Measurements from ENCODE around the gene MRPL12.
"Not testable (repeated sequence)": the region's sequence is repeated elsewhere in the genome, so short reads cannot be mapped to it uniquely, and the experiment has no call there.

MRPL12 gene

DNA sequence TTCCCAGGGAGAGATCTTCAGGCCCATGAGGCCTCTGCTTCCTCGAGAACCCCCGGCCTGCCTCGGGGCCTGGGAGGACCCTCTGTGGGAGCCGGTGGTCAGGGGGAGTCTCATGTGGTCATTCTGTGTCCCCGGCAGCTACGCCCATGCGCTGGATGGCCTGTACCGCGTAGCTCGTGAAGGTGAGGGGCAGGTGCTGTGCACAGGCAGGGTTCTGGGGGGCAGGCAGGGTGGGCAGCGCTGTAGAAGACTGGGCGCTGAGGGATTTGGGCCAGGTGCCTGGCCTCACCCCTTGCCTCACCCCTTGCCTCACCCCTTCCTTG lies 13.5 kb downstream of the MRPL12 start:
- DNase-seq (ENCODE audit: low read depth) = no peak

DNA sequence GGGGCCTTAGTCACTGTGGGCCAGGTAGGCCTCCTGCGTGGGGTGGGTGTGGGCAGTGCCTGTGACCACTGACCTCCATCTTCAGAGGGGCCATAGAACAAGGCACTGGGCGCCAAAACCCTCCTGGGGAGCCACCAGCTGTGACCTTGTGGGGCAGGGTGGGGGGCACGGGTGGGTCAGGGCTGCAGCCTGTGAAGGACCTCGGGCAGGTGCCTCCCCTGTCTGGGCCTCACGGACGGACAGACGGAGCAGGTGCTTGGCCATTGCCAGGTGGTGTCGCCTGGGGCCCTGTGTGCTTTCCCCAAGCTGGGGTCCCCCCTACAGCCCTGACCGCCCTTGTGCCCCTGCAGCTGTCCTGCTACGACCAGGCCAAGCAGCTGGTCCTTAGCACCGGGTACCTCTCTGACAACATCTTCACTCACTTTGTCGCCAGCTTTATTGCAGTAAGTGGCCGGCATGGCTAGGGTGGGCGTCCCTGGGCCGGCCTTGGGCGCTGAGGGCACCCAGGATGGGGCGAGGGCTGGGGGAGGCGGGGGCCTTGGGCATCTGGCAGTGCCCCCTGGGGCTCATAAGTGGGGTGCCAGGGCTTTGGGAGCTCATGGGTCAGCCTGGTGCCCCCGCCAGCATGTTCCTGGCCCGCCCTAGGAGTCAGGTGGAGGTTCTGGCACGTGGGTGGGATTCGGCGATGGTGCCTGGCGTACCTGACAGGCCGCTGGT lies 14.0 kb downstream of the MRPL12 start:
- no peak for DNase-seq (ENCODE audit: low read depth)

DNA sequence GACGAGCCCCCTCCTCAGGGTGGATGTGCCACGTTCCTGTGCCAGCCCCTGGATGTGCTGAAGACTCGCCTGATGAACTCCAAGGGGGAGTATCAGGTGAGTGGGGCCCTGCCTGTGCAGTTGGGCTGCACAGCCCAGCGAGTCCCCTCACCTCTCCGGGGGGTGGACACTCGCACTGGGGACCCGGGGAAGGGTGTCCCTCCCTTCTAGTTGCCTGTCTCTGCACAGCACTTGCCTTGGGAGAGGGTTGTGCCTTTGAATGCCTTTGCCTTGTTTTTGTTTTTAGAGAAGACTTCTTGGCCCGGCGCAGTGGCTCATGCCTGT lies 14.6 kb downstream of the MRPL12 start:
- DNase-seq (ENCODE audit: low read depth) = no peak

DNA sequence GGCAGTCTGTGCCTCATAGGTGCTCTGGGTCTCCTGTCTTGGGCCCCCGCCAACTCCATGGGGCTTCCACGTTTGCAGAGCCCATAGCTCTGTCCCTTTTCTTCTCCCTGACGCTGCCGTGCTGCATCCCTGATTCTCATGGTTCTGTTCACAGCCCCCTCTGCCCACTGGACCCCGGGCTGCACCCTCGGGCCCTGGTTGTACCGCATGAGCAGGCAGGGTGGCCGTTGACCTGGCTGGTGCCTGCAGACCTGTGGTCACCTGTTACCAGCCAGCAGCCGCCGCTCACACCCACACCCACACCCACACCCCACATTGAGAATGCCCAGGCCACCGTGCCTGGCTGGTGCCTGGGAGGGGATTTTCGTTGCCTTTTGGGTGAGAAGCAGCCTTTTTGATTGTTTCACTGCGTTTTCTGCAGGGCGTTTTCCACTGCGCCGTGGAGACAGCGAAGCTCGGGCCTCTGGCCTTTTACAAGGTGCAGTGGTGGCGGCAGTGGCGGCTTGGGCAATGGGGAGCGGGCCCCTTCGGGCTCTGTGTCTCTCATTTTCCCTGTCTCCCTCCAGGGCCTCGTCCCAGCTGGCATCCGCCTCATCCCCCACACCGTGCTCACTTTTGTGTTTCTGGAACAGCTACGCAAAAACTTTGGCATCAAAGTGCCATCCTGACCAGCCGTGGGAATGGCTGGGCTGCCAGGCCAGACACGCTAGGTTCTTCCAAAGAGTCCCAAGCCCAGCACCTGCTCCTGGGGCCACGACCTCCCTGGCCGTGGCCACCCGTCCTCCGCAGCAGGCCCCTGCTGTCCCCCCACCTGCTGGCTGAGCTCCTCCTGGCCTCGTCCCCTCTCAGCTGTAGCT lies 16.5 kb downstream of the MRPL12 start:
- no peak for DNase-seq (ENCODE audit: low read depth)

DNA sequence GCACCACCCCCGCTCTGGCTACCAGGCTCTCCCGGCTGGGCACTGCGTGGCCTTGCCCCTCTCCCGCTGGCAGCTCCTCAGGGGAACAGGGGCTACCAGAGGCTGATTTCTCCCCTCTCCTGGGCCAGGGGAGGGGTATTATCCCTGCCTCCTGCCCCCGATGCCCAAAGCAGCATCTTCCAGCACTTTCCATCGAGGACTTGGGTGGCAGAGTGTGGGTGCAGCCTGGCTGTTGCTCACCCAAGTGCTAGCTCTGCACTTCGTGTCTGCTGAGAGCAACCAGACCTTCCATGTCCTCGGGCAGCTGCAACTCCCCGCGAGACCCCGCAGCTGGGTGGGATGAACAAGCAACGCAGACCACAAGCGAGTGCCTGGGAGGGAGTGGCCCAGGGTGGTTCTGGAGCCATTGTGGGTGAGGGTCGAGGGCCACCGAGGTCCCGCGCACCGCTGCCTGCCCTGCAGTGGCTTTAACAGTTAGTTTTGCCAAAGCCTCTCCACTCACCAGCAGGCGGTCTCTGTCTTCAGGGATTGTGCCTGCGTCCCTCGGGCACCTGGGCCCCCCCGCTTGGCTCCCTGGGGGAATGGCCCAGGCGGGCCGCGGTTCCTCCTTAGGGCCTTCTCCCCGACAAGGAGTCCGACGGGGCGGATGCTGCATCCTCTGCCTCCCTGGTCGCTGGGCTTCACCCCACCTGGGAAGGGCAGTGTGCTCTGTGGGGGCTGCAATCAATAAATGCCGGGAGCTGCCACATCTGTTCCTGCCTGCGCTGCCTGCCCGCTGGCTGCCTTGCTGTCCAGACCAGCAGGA lies 17.3 kb downstream of the MRPL12 start:
- no peak for DNase-seq (ENCODE audit: low read depth)

DNA sequence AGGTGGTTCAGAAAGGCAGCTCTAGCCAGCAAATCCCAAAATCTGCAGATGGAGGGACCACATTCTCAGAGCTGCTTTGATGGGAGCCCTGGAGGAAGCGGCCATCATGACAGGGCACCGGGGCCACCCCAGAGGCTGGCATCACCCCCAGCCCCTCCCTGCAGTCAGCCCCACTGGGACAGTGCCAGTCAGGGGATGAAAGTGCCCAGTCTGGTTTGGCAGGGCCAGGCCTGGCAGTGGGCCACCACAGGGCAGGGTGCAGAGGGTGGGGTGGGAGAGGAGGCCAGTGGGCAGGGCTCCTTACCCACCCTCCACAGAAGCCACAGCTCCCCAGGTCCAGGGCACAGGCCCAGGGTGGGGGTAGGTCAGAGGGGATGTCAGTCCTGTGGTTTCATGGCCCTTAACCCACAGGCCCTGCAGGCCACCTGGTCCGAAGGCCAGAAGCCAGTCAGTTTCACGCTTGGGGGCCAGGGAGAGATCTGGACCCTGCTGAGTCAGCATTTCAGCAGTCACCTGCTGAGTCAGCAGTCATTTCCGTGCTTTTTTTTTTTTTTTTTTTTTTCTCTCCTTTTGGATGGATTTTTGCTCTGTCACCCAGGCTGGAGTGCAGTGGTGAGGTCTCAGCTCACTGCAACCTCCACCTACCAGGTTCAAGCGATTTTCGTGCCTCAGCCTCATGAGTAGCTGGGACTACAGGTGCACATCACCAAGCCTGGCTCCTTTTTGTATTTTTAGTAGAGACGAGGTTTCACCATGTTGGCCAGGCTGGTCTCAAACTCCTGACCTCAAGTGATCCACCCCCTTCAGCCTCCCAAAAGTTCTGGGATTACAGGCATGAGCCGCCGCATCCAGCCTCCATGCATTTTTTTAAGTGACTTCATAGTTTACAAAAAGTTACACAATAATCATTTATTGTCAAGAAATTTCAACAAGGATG lies 19.3 kb downstream of the MRPL12 start:
- no peak for DNase-seq (ENCODE audit: low read depth)

DNA sequence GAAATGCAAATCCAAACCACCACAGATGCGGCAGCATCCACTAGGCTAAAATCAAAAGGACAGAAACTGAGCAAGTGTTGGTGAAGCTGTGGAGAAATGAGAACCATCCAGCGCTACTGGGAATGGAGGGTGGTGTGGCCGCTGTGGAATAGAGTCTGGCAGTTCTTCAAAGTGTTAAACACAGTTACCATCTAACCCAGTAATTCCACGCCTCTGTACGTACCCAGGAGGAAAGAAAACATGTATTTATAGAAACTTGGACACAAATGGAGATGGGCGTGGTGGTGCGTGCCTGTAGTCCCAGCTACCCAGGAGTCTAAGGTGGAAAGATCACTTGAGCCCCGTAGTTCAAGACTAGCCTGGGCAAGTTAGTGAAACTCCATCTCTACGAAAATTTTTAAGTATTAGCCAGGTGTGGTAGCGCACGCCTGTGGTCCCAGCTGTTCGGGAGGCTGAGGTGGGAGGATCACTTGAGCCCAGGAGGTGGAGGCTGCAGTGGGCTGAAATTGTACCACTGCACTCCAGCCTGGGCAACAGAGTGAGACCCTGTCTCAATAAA lies 20.6 kb downstream of the MRPL12 start:
- no peak for DNase-seq (ENCODE audit: low read depth)

DNA sequence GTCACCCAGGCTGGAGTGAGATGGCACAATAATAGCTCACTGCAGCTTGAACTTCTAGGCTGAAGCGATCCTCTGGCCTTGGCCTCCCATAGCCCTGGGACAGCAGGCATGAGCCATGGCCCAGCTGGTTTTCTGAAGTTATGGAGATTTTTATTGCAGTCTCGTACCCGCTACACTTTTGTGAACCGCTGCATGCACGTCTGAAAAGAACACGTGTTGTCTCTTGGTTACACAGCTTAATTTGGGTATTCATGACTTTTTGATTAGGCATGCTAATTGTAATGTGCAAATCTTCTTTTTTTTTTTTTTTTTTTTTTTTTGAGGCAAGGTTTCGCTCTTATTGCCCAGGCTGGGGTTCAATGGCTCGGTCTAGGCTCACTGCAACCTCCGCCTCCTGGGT lies 22.3 kb downstream of the MRPL12 start:
- DNase-seq (ENCODE audit: low read depth) = no peak

DNA sequence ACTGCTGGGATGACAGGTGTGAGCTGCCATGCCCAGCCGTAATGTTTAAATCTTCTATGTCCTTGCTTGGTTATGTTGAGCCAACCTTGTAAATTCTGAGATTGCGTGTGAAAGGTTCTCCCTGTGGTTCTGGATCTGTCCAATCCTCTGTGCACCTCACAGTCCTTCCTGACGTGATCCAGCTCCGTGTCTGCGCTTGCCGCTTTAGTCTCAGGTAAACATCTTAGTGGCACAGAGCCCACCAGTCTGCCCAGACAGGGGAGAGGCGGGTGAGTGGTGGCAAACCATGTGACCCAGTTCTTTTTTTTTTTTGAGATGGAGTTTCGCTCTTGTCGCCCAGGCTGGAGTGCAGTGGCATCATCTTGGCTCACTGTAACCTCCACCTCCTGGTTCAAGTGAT lies 22.8 kb downstream of the MRPL12 start:
- no peak for DNase-seq (ENCODE audit: low read depth)

DNA sequence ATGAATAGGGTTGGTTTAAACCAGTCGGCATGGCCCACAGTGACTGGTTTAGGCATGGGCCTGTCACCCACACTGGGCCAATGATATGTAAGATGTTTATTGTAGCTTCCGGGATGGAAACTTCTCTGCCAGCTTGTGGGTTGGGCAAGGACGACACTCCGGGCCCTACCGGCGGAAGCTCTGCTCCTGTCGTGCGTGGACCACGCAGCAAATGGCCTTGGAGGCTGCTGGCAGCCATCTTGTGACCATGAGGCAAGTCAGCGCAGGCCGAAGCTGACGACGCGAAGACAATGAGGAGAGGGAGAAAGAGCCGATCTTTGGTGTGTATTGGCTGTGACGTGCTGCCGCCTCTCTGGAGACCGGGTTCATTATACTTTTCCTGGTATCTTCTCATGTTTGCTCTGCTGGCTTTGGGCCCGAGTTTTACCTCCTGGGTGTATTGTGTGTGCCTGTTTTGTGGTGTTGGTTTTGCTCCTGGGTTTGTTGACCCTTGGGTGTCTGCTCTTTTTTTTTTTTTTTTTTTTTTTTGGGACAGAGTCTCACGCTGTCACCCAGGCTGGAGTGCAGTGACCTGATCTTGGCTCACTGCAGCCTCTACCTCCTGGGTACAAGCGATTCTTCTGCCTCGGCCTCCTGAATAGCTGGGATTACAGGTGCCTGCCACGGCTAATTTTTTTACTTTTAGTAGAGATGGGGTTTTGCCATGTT lies 24.3 kb downstream of the MRPL12 start:
- no peak for DNase-seq (ENCODE audit: low read depth)

DNA sequence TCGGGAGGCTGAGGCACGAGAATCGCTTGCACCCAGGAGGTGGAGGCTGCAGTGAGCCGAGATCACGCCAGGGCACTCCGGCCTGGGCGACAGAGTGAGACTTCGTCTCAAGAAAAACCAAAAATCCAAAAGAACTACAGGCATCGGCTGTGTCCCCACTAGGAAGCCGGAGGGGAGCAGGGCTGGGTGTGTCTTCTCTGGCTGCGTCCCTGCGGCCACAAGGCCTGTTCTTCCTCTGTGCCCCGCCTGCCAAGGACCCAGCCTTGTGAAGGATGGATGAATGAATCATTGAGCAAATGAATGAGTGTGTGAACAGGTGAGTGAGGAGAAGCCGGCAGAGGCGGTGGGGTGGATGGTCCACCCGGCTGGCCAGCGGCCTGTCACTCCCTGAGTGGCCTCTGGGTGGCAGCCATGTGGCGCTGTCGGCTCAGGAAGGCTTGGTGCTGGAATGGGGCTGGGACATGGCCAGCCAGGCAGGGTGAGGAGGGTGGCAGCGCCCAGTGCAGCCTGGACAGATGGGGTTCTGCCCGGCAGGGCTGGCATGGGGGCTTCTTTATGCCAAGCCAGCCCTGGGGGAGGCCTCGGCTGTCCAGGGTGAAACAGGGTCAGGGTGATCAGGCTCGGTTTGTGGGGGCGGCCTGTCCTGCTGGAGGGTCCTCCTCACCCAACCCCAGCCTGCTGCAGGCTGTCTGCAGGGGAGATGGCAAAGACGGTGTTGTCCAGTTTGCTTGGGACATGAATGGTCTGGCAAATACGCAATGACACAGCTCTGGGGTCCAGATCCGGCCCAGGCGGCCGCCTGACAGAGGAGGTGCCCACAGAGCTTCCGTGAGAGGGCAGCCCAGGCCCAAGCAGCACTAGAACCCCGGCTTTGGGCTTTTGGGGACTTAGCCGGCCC lies 30.6 kb downstream of the MRPL12 start:
- DNase-seq (ENCODE audit: low read depth) = peak; percentile 49

DNA sequence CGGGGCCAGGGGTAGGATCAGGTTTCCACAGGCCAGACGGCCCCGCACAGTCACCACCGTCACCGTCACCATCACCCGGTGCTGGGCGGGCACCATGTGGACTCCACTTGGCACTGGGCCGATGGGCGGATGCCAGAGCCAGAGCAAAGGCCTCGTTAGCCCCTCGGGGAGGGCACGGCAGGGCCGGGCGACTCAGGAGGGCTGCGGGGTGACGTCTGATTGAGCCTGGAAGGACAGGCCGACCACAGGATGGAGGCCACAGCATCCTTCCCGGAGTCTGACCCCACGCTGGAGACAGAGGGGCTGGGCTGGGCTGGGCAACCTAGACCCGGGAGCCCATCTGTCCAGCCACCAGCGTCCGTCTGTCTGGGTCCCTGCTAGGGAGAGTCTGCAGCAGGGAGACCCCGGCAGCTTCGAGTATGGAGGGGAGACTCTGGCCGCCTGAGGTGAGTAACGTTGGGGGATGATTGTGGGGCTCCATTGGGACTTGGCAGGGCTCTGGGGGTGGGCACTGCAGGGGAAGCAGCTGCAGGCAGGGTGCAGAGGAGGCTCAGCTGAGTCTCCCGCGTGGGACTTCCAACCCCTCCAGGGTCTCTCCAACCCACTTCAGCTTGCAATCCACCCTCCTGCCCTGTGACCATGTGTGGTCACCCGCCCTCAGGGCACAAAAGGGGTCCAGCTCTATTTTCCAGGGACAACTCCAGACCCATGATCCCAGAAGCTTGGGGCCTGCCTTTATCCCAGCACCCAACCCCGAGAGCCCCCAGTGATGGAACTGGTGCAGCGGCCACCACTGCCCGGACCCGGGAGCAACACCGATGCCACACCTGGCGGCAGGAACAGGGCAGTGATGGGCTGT lies 31.5 kb downstream of the MRPL12 start:
- no peak for DNase-seq (ENCODE audit: low read depth)

DNA sequence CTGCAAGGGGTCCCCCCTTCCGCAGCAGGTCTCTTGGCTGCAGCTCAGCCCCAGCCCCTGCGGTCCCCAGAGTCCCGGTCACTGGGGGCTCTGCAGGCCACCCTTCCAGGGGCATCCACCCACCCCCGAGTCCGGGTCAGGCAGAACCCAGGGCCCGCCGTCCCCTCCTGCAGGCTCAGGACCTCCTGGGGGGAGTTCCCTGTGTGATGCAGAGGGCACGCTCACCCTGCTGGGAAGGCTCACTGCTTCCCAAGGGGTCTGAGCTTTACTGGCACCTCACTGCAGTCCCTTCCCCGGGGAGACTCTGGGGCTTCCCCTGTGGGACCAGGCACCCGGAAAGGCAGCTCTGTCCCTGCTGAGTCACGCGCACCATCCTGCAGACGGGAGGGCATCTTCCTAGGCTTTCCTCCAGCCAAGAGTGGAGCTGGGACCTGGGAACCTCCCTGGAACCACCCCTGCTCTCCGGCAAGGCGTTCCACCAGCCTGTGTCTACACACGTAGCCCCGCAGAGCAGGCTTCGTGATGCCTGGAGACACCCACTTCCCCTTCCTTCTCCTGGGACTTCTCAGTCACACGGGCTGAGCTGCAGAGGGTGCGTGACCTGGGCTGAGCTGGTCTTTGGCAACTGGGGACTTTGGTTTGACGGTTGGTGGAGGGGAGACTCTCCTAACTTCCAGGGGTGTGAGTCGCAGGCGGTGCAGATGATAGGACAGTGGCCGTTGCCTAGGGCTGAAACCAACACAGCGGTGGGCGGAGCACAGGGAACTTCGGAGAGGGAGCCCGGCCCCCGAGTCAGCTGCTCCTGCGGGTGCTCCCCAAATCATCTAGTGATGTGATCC lies 32.3 kb downstream of the MRPL12 start:
- no peak for DNase-seq (ENCODE audit: low read depth)

DNA sequence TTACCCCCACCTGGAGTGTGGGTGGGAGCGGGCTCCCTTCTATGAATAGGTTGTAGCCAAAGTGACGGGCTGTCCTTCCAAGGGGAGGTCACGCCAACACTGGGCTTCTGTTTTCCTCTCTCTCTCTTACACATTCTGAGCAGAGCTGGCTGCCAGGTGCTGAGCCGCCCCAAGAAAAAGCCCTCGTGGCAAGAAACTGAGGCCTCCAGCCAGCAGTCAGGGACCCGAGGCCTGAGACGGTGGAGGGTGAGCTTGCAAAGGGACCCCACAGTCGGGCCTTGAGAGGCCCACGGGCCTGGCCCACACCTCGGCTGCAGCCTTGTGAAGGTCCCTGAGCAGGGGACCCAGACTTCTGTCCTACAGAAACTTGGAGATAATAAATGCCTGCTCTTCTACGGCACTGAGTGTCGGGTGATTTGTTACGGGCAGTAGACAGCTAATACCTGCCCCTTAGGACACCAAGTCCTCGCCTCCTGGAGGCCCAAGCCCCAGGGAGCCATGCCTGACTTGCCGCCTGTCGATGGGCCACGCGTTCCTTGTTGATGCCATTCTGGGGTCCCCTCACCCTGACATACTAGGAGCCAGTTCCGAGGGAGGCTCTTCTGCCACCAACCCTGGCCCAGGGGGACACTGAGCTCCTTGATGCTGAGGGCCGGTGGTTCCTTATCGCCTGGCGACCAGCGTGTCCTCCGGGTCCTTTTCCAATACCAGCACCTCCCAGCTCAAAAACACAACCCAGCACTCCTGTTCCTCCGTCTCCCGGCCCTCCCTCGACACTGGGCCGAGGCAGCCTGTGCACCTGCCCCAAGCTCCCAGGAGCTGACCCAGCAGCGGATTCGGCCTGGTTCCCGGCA lies 35.0 kb downstream of the MRPL12 start:
- no peak for DNase-seq (ENCODE audit: low read depth)

DNA sequence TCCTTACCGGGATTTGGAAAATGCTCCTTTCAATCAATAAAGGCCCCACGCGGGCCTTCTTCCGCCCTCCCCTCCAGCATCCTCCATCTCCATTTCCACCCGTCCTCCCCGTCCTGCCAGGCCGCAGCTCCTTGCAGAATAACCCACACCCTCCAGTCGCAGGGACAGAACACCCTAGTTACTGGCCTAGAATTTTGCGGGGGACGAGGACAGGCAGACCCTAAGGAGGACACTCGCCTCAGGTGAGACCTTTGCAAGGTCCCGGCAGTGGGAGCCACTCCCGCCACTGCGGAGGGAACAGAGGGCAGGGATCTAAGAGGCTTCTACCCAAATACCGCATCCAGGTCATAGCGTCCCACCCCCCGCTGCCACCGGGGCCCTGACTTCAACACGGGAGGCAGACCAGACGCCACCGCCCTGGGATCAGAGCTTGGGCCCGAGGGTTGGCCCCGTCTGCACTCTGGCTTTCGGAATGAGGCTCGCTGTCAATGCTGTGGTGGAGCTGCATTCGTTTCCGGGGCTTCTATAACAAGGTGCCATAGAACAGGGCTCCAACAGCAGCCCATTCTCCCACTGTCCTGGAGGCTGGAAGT lies 35.7 kb downstream of the MRPL12 start:
- no peak for DNase-seq (ENCODE audit: low read depth)

DNA sequence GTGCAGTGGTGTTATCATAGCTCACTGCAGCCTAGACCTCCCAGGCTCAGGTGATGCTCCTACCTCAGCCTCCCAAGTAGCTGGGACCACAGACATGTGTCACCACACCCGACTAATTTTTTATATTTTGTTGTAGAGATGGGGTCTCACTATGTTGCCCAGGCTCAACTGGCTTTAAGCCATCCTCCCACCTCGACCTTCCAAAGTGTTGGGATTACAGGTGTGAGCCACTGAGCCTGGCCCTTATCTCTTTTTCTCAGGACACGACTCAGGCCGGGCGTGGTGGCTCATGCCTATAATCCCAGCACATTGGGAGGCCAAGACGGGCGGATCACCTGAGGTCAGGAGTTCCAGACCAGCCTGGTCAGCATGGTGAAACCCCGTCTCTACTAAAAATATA lies 36.4 kb downstream of the MRPL12 start:
- DNase-seq (ENCODE audit: low read depth) = not testable (repeated sequence)

Measured in activated T-cell treated with anti-CD3 and anti-CD28 coated beads for 1 hour (primary cell).